Glutamatergic neuron (in vitro differentiated cells): ENCODE results near the gene EXOSC5. TPM values are rescaled to one million over a fixed set of nuclear protein-coding genes. Genes with fewer than 3 reads are reported as not detected.
"Not testable (repeated sequence)": the region's sequence is repeated elsewhere in the genome, so short reads cannot be mapped to it uniquely, and the experiment has no call there.

Experiments
- DNase-seq: peaks from one replicate; pipeline ENCODE4 v3.0.0; 2022
- H3K27ac Mint-ChIP-seq: one replicate; pipeline ENCODE4 v1.8.0; 2020; ENCODE audit warnings: mild to moderate bottlenecking, mixed read lengths, inconsistent platforms; ENCODE audit not compliant: unreplicated experiment
- H3K27me3 Mint-ChIP-seq: one replicate; pipeline ENCODE4 v1.8.0; 2020; ENCODE audit warnings: mild to moderate bottlenecking, moderate library complexity, mixed read lengths, inconsistent platforms; ENCODE audit not compliant: unreplicated experiment
- H3K36me3 Mint-ChIP-seq: one replicate; pipeline ENCODE4 v1.8.0; 2020; ENCODE audit warnings: mild to moderate bottlenecking, mixed read lengths, inconsistent platforms; ENCODE audit not compliant: unreplicated experiment
- H3K4me1 Mint-ChIP-seq: one replicate; pipeline ENCODE4 v1.8.0; 2020; ENCODE audit warnings: mild to moderate bottlenecking, low read depth, mixed read lengths, inconsistent platforms; ENCODE audit not compliant: unreplicated experiment
- H3K4me3 Mint-ChIP-seq: one replicate; pipeline ENCODE4 v1.8.0; 2020; ENCODE audit warnings: mild to moderate bottlenecking, mixed read lengths, inconsistent platforms; ENCODE audit not compliant: unreplicated experiment
- H3K9me3 Mint-ChIP-seq: one replicate; pipeline ENCODE4 v1.8.0; 2020; ENCODE audit warnings: mild to moderate bottlenecking, moderate library complexity, mixed read lengths, inconsistent platforms; ENCODE audit not compliant: unreplicated experiment
- CTCF ChIP-seq: fragments of 200-600 bp; sonication (generic); IDR thresholded peaks from one replicate; pipeline ENCODE4 v1.5.0; 2021; ENCODE audit not compliant: partially characterized antibody, unreplicated experiment
- total RNA-seq: library from RNA; stranded (reverse); fragmentation: NEBNext Ultra II Directional; extraction: Animal tissue kit (Norgen Biotek cat#: 25700); gene quantifications from one replicate; pipeline ENCODE4 v1.2.1, GENCODE V29; 2021; ENCODE audit not compliant: unreplicated experiment

Gene EXOSC5
- total RNA-seq, 1 donor from 2014 or later = 18.2 TPM

GRCh38 chr19:41392775-41393174, 4.4 kb downstream of the EXOSC5 start:
- no peak for DNase-seq
- H3K4me3 Mint-ChIP-seq = no peak overlapping the region
- H3K4me1 Mint-ChIP-seq = peaks cover 8% of the 10 kb centered on the region
- H3K9me3 Mint-ChIP-seq = peaks cover 13% of the 10 kb centered on the region
- H3K36me3 Mint-ChIP-seq = no peaks in the 10 kb centered on the region
- no peak overlapping the region for H3K27ac Mint-ChIP-seq
- TF ChIP-seq CTCF = no peak
- peaks cover 6% of the 10 kb centered on the region for H3K27me3 Mint-ChIP-seq

GRCh38 chr19:41391618-41392017, 5.5 kb downstream of the EXOSC5 start:
- Mint-ChIP-seq H3K27me3 (no peaks in the 10 kb centered on the region), H3K9me3 (peaks cover 9% of the 10 kb centered on the region), H3K36me3 (no peaks in the 10 kb centered on the region), H3K4me3 (no peak overlapping the region), H3K27ac (no peak overlapping the region), H3K4me1 (peaks cover 8% of the 10 kb centered on the region)
- DNase-seq = no peak
- no peak for TF ChIP-seq CTCF

- no peaks in the 10 kb centered on the region for H3K36me3 Mint-ChIP-seq
- no peak overlapping the region for H3K4me3 Mint-ChIP-seq
- no peak for TF ChIP-seq CTCF
- no peak overlapping the region for H3K27ac Mint-ChIP-seq
- no peak for DNase-seq
- no peaks in the 10 kb centered on the region for H3K4me1 Mint-ChIP-seq
- H3K9me3 Mint-ChIP-seq = peaks cover 5% of the 10 kb centered on the region
- peaks cover 2% of the 10 kb centered on the region for H3K27me3 Mint-ChIP-seq
Measured at GRCh38 chr19:41386442-41386841, 10.7 kb downstream of the EXOSC5 start.

- DNase-seq = no peak
- H3K27me3 Mint-ChIP-seq = peaks cover 2% of the 10 kb centered on the region
- H3K4me3 Mint-ChIP-seq = no peak overlapping the region
- no peak for TF ChIP-seq CTCF
- H3K27ac Mint-ChIP-seq = no peak overlapping the region
- H3K9me3 Mint-ChIP-seq = peaks cover 6% of the 10 kb centered on the region
- H3K36me3 Mint-ChIP-seq = no peaks in the 10 kb centered on the region
- peaks cover 1% of the 10 kb centered on the region for H3K4me1 Mint-ChIP-seq
Measured at GRCh38 chr19:41384351-41384750, 12.8 kb downstream of the EXOSC5 start.

GRCh38 chr19:41381536-41381935, 15.6 kb downstream of the EXOSC5 start:
- DNase-seq, H3K27ac Mint-ChIP-seq, H3K4me3 Mint-ChIP-seq, H3K9me3 Mint-ChIP-seq, H3K36me3 Mint-ChIP-seq, H3K27me3 Mint-ChIP-seq, H3K4me1 Mint-ChIP-seq: not testable (repeated sequence)
